ENCODE results near the gene WIPF1. TPM values are rescaled to one million over a fixed set of nuclear protein-coding genes. Genes with fewer than 3 reads are reported as not detected.

Gene WIPF1
- total RNA-seq, 1 experiment from 2014 or later, result 0.59 TPM

- ChIA-PET POLR2A (no interaction called here), CTCF (interaction anchor here (4.1 kb wide), 1 partner anchor 113 kb away, joined by 35 read pairs; no protein-coding TSS in a partner anchor), RAD21 (ENCODE audit: low non-redundant PET in 1 of 2, low total read pairs in 2 of 2, uncharacterized antibody in 2 of 2, unreplicated experiment in 2 of 2) (no interaction called here)
- Histone ChIP-seq H3K9me3 (ENCODE audit: control insufficient read depth in 1 of 2, insufficient read depth in 1 of 2, low read depth in 1 of 2, low read length in 2 of 2) (no peaks in the 10 kb centered on the region), H3K4me3 (replicated peaks in 1 of 2; ENCODE audit: low read depth in 1 of 2, low read length in 2 of 2) (no peak overlapping the region), H4K20me1 (ENCODE audit: insufficient read depth) (no peaks in the 10 kb centered on the region), H3K27me3 (ENCODE audit: insufficient read depth, low read length) (no peaks in the 10 kb centered on the region), H3K79me2 (ENCODE audit: insufficient read depth, low read length) (no peaks in the 10 kb centered on the region), H3K36me3 (ENCODE audit: control insufficient read depth in 1 of 2, insufficient read depth in 2 of 2, low read length in 2 of 2) (no peaks in the 10 kb centered on the region), H3K27ac (ENCODE audit: low read depth, low read length) (no peak overlapping the region), H2AFZ (ENCODE audit: low read depth, low read length, poor library complexity, severe bottlenecking) (no peak overlapping the region), H3K9ac (ENCODE audit: low read length) (no peak overlapping the region), H3K4me1 (ENCODE audit: control insufficient read depth in 1 of 2, insufficient read depth in 2 of 2, low read length in 2 of 2) (no peaks in the 10 kb centered on the region), H3K4me2 (ENCODE audit: low read length) (no peak overlapping the region), H3K9me2 (ENCODE audit: insufficient read depth) (no peaks in the 10 kb centered on the region)
- BruUV-seq (replicated peaks), result no TSS peak
- no peak for DNase-seq (ENCODE audit: low read depth, low spot score)
- TF ChIP-seq EZH2 (IDR thresholded peaks at IDR 0.05) (no peak), RAD21 (IDR thresholded peaks at IDR 0.05; ENCODE audit: low read depth) (no peak), ZFX (IDR thresholded peaks at IDR 0.05) (no peak), YY1 (IDR thresholded peaks at IDR 0.05; ENCODE audit: extremely low read depth, insufficient replicate concordance, low read depth, low read length) (no peak), ATF3 (IDR thresholded peaks at IDR 0.05) (no peak), TCF7L2 (IDR thresholded peaks at IDR 0.05; ENCODE audit: borderline replicate concordance, extremely low read depth, insufficient read depth, insufficient read length) (no peak), SIN3A (IDR thresholded peaks at IDR 0.05; ENCODE audit: low read depth) (no peak), POLR2A (IDR thresholded peaks at IDR 0.05; ENCODE audit: borderline replicate concordance, extremely low read depth, insufficient read depth, insufficient read length) (no peak), JUND (IDR thresholded peaks at IDR 0.05) (no peak), ZBTB33 (IDR thresholded peaks at IDR 0.05; ENCODE audit: extremely low read depth, insufficient replicate concordance, low read length) (no peak), SP1 (IDR thresholded peaks at IDR 0.05; ENCODE audit: low read depth) (no peak), ZNF274 (IDR thresholded peaks at IDR 0.05; ENCODE audit: low read depth, low read length) (no peak), REST (IDR thresholded peaks at IDR 0.05; ENCODE audit: low read depth) (no peak)
- ATAC-seq, result no peak
- intact Hi-C loops (cut with micrococcal nuclease), result no loop called here
Observed at GRCh38 chr2:174575124-174575776, 22.4 kb downstream of the WIPF1 start.

Measured in HCT116 (cell line).